BJ (cell line): ENCODE data around the gene CFL1. TPM values are rescaled to one million over a fixed set of nuclear protein-coding genes. Genes with fewer than 3 reads are reported as not detected.
"Not testable (repeated sequence)": the region's sequence is repeated elsewhere in the genome, so short reads cannot be mapped to it uniquely, and the experiment has no call there.

ENCODE experiments used
- CTCF ChIA-PET: fragments of 350-600 bp; formaldehyde crosslinking; extraction: SDS; loops from one replicate; lab custom pipeline; 2021; ENCODE audit warnings: antibody characterized with exemption, inconsistent platforms; lab: Yijun Ruan, JAX
- POLR2A ChIA-PET: fragments of 300-600 bp; sonication (Branson Sonifier 250); formaldehyde crosslinking; extraction: SDS; loops from one replicate; lab custom pipeline; 2021; ENCODE audit warnings: antibody characterized with exemption; lab: Charles Lee
- DNase-seq: peaks from one replicate; pipeline ENCODE4 v3.0.0-alpha.2; 2011; ENCODE audit warnings: low read depth
- H3K27me3 ChIP-seq: 2 replicates; pipeline ENCODE4 v1.6.0; 2011; ENCODE audit warnings: low read length; ENCODE audit not compliant: control insufficient read depth, insufficient read depth
- H3K36me3 ChIP-seq: 2 replicates; pipeline ENCODE4 v1.5.1; 2011; ENCODE audit warnings: low read length; ENCODE audit not compliant: control insufficient read depth, insufficient read depth
- H3K4me3 ChIP-seq: 2 replicates; pipeline ENCODE4 v1.5.1; 2011; ENCODE audit warnings: low read depth, mild to moderate bottlenecking, control low read depth, low read length
- CTCF ChIP-seq: IDR thresholded peaks from 2 replicates; pipeline ENCODE4 v1.5.1; 2011; ENCODE audit warnings: low read depth, mild to moderate bottlenecking, control low read depth, inconsistent platforms, low read length, moderate library complexity; ENCODE audit not compliant: insufficient read depth
- polyA plus RNA-seq: library from polyadenylated mRNA; depleted of rRNA; stranded (reverse); fragments of >200 nt; gene quantifications from 2 replicates; pipeline ENCODE4 v1.2.3, GENCODE V29; 2011

The CFL1 gene
- polyA plus RNA-seq, 1 experiment: 2,736 TPM

GRCh38 chr11:65850217-65851082 is 7.5 kb downstream of the CFL1 start:
- ChIA-PET CTCF (interaction anchor here (0.6 to 2.6 kb wide), 12 partner anchors 8 to 408 kb away, joined by 3 to 9 read pairs (median 3); partner anchors contain the start of genes EFEMP2, KAT5 and MUS81), POLR2A (no interaction called here)
- Histone ChIP-seq H3K36me3 (peaks cover 40% of the 10 kb centered on the region), H3K27me3 (no peaks in the 10 kb centered on the region), H3K4me3 (no peak overlapping the region)
- DNase-seq: no peak
- no peak for TF ChIP-seq CTCF

GRCh38 chr11:65849771-65850216 is 8.2 kb downstream of the CFL1 start:
- Histone ChIP-seq H3K27me3 (no peaks in the 10 kb centered on the region), H3K4me3 (no peak overlapping the region), H3K36me3 (peaks cover 35% of the 10 kb centered on the region)
- POLR2A ChIA-PET: no interaction called here
- CTCF ChIA-PET: interaction anchor here (0.7 to 2.6 kb wide), 7 partner anchors 9 to 173 kb away, joined by 3 to 9 read pairs (median 3); partner anchors contain the start of genes EFEMP2, KAT5 and MUS81
- no peak for TF ChIP-seq CTCF
- DNase-seq: no peak

- no peak for TF ChIP-seq CTCF
- POLR2A ChIA-PET: interaction anchor here (0.7 kb wide), 1 partner anchor 245 kb away, joined by 8 read pairs; no protein-coding TSS in a partner anchor
- CTCF ChIA-PET: interaction anchor here (1.0 to 2.6 kb wide), 8 partner anchors 9 to 173 kb away, joined by 3 to 9 read pairs (median 4); partner anchors contain the start of genes EFEMP2, KAT5 and MUS81
- no peaks in the 10 kb centered on the region for H3K27me3 ChIP-seq
- DNase-seq: no peak
- no peak overlapping the region for H3K4me3 ChIP-seq
- H3K36me3 ChIP-seq: peaks cover 32% of the 10 kb centered on the region
Observed at GRCh38 chr11:65849366-65849765, 8.6 kb downstream of the CFL1 start.

- not testable (repeated sequence) for DNase-seq, H3K4me3 ChIP-seq, H3K27me3 ChIP-seq
- peaks cover 27% of the 10 kb centered on the region for H3K36me3 ChIP-seq
- ChIA-PET CTCF (interaction anchor here (1.1 to 2.1 kb wide), 3 partner anchors 11 to 143 kb away, joined by 3 to 9 read pairs (median 3); no protein-coding TSS in a partner anchor), POLR2A (interaction anchor here (0.7 kb wide), 1 partner anchor 244 kb away, joined by 8 read pairs; no protein-coding TSS in a partner anchor)
Observed at GRCh38 chr11:65848693-65849092, 9.3 kb downstream of the CFL1 start.

- ChIA-PET CTCF (interaction anchor here (1.1 to 2.1 kb wide), 4 partner anchors 12 to 142 kb away, joined by 3 to 9 read pairs (median 4); partner anchors contain the start of gene KAT5), POLR2A (no interaction called here)
- no peak for TF ChIP-seq CTCF
- Histone ChIP-seq H3K36me3 (peaks cover 19% of the 10 kb centered on the region), H3K27me3 (no peaks in the 10 kb centered on the region), H3K4me3 (no peak overlapping the region)
- no peak for DNase-seq
Observed at GRCh38 chr11:65847746-65848145, 10.2 kb downstream of the CFL1 start.
